ENCODE measurements around the gene SLC25A46. TPM values are rescaled to one million over a fixed set of nuclear protein-coding genes. Genes with fewer than 3 reads are reported as not detected.
"Not testable (repeated sequence)": the region's sequence is repeated elsewhere in the genome, so short reads cannot be mapped to it uniquely, and the experiment has no call there.

The SLC25A46 gene
- total RNA-seq, 3 donors from 2014 or later (not counting 1 experiment from before 2014, with no cell fraction given): 25.5 to 35.4 (median 34.5) TPM

GRCh38 chr5:110770286-110770685, 31.5 kb downstream of the SLC25A46 start:
- no peaks in the 10 kb centered on the region for H3K9me3 Mint-ChIP-seq
- intact Hi-C loops (cut with micrococcal nuclease): no loop called here
- no peak for TF ChIP-seq CTCF (IDR thresholded peaks at IDR 0.05)

GRCh38 chr5:110784901-110785300, 46.1 kb downstream of the SLC25A46 start:
- intact Hi-C loops (cut with micrococcal nuclease): no loop called here
- H3K27me3 Mint-ChIP-seq (ENCODE audit: low read depth in 2 of 2): no peaks in the 10 kb centered on the region
- Histone ChIP-seq H3K36me3 (ENCODE audit: control insufficient read depth, insufficient read depth, low read length) (no peaks in the 10 kb centered on the region), H3K27ac (ENCODE audit: low read length) (no peak overlapping the region), H3K4me3 (ENCODE audit: low read length) (no peak overlapping the region), H3K27me3 (ENCODE audit: control insufficient read depth, insufficient read depth, low read length) (no peaks in the 10 kb centered on the region), H3K4me1 (ENCODE audit: control insufficient read depth, insufficient read depth, low read length) (no peaks in the 10 kb centered on the region), H3K9me3 (ENCODE audit: control insufficient read depth, insufficient read depth, low read length) (no peaks in the 10 kb centered on the region)
- no peak overlapping the region for H3K4me3 Mint-ChIP-seq
- ATAC-seq (no peak), DNase-seq (no peak)
- no peak overlapping the region for H3K27ac Mint-ChIP-seq
- peaks cover 2 to 10% of the 10 kb centered on the region in 2 donors for H3K9me3 Mint-ChIP-seq
- peaks cover 6% of the 10 kb centered on the region for H3K36me3 Mint-ChIP-seq
- TF ChIP-seq CTCF (IDR thresholded peaks at IDR 0.05): no peak
- H3K4me1 Mint-ChIP-seq: no peaks in the 10 kb centered on the region

More at GRCh38 chr5:110770286-110770685, 31.5 kb downstream of the SLC25A46 start:
- Mint-ChIP-seq H3K27me3 (ENCODE audit: low read depth in 2 of 2) (peaks cover 0 to 6% of the 10 kb centered on the region in 2 donors), H3K4me3 (no peak overlapping the region), H3K4me1 (no peaks in the 10 kb centered on the region), H3K36me3 (no peaks in the 10 kb centered on the region), H3K27ac (no peak overlapping the region)
- no peaks in the 10 kb centered on the region for H3K9me3 ChIP-seq (ENCODE audit: control insufficient read depth, insufficient read depth, low read length)
- H3K4me3 ChIP-seq (ENCODE audit: low read length): no peak overlapping the region
- no peaks in the 10 kb centered on the region for H3K4me1 ChIP-seq (ENCODE audit: control insufficient read depth, insufficient read depth, low read length)
- DNase-seq: no peak
- H3K36me3 ChIP-seq (ENCODE audit: control insufficient read depth, insufficient read depth, low read length): no peaks in the 10 kb centered on the region
- H3K27me3 ChIP-seq (ENCODE audit: control insufficient read depth, insufficient read depth, low read length): peaks cover 6% of the 10 kb centered on the region
- no peak overlapping the region for H3K27ac ChIP-seq (ENCODE audit: low read length)
- ATAC-seq: no peak

- H3K4me1 Mint-ChIP-seq: no peaks in the 10 kb centered on the region
- H3K27me3 Mint-ChIP-seq (ENCODE audit: low read depth in 2 of 2): no peaks in the 10 kb centered on the region
- no peak for ATAC-seq
- peaks cover 2 to 10% of the 10 kb centered on the region in 2 donors for H3K9me3 Mint-ChIP-seq
- Histone ChIP-seq H3K9me3 (ENCODE audit: control insufficient read depth, insufficient read depth, low read length) (no peaks in the 10 kb centered on the region), H3K4me3 (ENCODE audit: low read length) (no peak overlapping the region), H3K36me3 (ENCODE audit: control insufficient read depth, insufficient read depth, low read length) (no peaks in the 10 kb centered on the region), H3K4me1 (ENCODE audit: control insufficient read depth, insufficient read depth, low read length) (no peaks in the 10 kb centered on the region), H3K27ac (ENCODE audit: low read length) (no peak overlapping the region), H3K27me3 (ENCODE audit: control insufficient read depth, insufficient read depth, low read length) (no peaks in the 10 kb centered on the region)
- H3K36me3 Mint-ChIP-seq: peaks cover 6% of the 10 kb centered on the region
- WGBS (ENCODE audit: insufficient coverage): 67% methylated on average over 1 of the region's 1 CpG
- no peak overlapping the region for H3K4me3 Mint-ChIP-seq
- H3K27ac Mint-ChIP-seq: no peak overlapping the region
- DNase-seq: no peak
- intact Hi-C loops (cut with micrococcal nuclease): no loop called here
- TF ChIP-seq CTCF (IDR thresholded peaks at IDR 0.05): no peak
Observed at GRCh38 chr5:110785356-110785755, 46.5 kb downstream of the SLC25A46 start.

GRCh38 chr5:110788006-110788405, 49.2 kb downstream of the SLC25A46 start:
- H3K27ac Mint-ChIP-seq; H3K4me3 Mint-ChIP-seq; DNase-seq; H3K9me3 ChIP-seq (ENCODE audit: control insufficient read depth, insufficient read depth, low read length); H3K9me3 Mint-ChIP-seq; intact Hi-C loops (cut with micrococcal nuclease); H3K4me1 ChIP-seq (ENCODE audit: control insufficient read depth, insufficient read depth, low read length); H3K36me3 Mint-ChIP-seq; H3K27me3 Mint-ChIP-seq (ENCODE audit: low read depth in 2 of 2); H3K36me3 ChIP-seq (ENCODE audit: control insufficient read depth, insufficient read depth, low read length); H3K27me3 ChIP-seq (ENCODE audit: control insufficient read depth, insufficient read depth, low read length); H3K4me3 ChIP-seq (ENCODE audit: low read length); ATAC-seq; H3K27ac ChIP-seq (ENCODE audit: low read length); H3K4me1 Mint-ChIP-seq: not testable (repeated sequence)
- 100% methylated on average over 1 of the region's 3 CpGs for WGBS (ENCODE audit: insufficient coverage)

Measured in natural killer cell (primary cell).